IPS DF 6.9 (cell line): Measurements from ENCODE around the gene TNRC18.
"Not testable (repeated sequence)": the region's sequence is repeated elsewhere in the genome, so short reads cannot be mapped to it uniquely, and the experiment has no call there.

ENCODE experiments used
- DNase-seq: peaks from one replicate; pipeline ENCODE4 v3.0.0-alpha.2; 2013; ENCODE audit warnings: low read depth, low spot score
- H3K27ac ChIP-seq: one replicate; pipeline ENCODE4 v1.5.1; 2013; ENCODE audit warnings: low read length, control low read depth
- H3K27me3 ChIP-seq: 2 replicates; pipeline ENCODE4 v1.6.1; 2013; ENCODE audit warnings: mild to moderate bottlenecking, low read length; ENCODE audit not compliant: control insufficient read depth, insufficient read depth
- H3K36me3 ChIP-seq: 2 replicates; pipeline ENCODE4 v1.6.1; 2013; ENCODE audit warnings: low read length; ENCODE audit not compliant: control insufficient read depth, insufficient read depth
- H3K4me1 ChIP-seq: 2 replicates; pipeline ENCODE4 v1.6.1; 2013; ENCODE audit warnings: low read length; ENCODE audit not compliant: control insufficient read depth, insufficient read depth
- H3K4me3 ChIP-seq: 2 replicates; pipeline ENCODE4 v1.5.1; 2013; ENCODE audit warnings: mild to moderate bottlenecking, low read length
- H3K9me3 ChIP-seq: 2 replicates; pipeline ENCODE4 v1.6.1; 2013; ENCODE audit warnings: low read length, inconsistent platforms; ENCODE audit not compliant: control insufficient read depth, insufficient read depth
- WGBS: extraction: QIAGEN DNeasy Blood & Tissue Kit; methylation state at CpG from one replicate; pipeline ENCODE4 v1.1.7; 2013; ENCODE audit warnings: mixed read lengths, missing lambda C conversion rate; ENCODE audit not compliant: insufficient read length, insufficient coverage; 5-methylcytosine and 5-hydroxymethylcytosine counted together

TNRC18 gene

GRCh38 chr7:5360971-5361370 lies 62.7 kb downstream of the TNRC18 start:
- Histone ChIP-seq H3K27me3 (no peaks in the 10 kb centered on the region), H3K36me3 (no peaks in the 10 kb centered on the region)
- WGBS, result no CpG with 5 or more reads among the region's 29 CpGs

GRCh38 chr7:5360451-5360850 lies 63.2 kb downstream of the TNRC18 start:
- H3K27ac ChIP-seq, result no peak overlapping the region
- no peaks in the 10 kb centered on the region for H3K9me3 ChIP-seq
- no peaks in the 10 kb centered on the region for H3K36me3 ChIP-seq
- no peaks in the 10 kb centered on the region for H3K27me3 ChIP-seq
- no CpG with 5 or more reads among the region's 12 CpGs for WGBS
- no peaks in the 10 kb centered on the region for H3K4me1 ChIP-seq
- no peak overlapping the region for H3K4me3 ChIP-seq
- DNase-seq, result no peak

More at GRCh38 chr7:5360971-5361370, 62.7 kb downstream of the TNRC18 start:
- Histone ChIP-seq H3K4me3 (no peak overlapping the region), H3K4me1 (no peaks in the 10 kb centered on the region), H3K27ac (no peak overlapping the region), H3K9me3 (no peaks in the 10 kb centered on the region)
- no peak for DNase-seq

- no CpG with 5 or more reads among the region's 6 CpGs for WGBS
- not testable (repeated sequence) for H3K36me3 ChIP-seq
These were observed 63.6 kb downstream of the TNRC18 start for GRCh38 chr7:5360021-5360420.

GRCh38 chr7:5359344-5359743 lies 64.3 kb downstream of the TNRC18 start:
- no peak overlapping the region for H3K27ac ChIP-seq
- no CpG with 5 or more reads among the region's 9 CpGs for WGBS
- no peaks in the 10 kb centered on the region for H3K36me3 ChIP-seq
- no peak overlapping the region for H3K4me3 ChIP-seq
- no peaks in the 10 kb centered on the region for H3K4me1 ChIP-seq
- H3K27me3 ChIP-seq, result no peaks in the 10 kb centered on the region
- DNase-seq, result no peak
- no peaks in the 10 kb centered on the region for H3K9me3 ChIP-seq

More at GRCh38 chr7:5360021-5360420, 63.6 kb downstream of the TNRC18 start:
- H3K27me3 ChIP-seq, H3K4me3 ChIP-seq, H3K9me3 ChIP-seq, H3K4me1 ChIP-seq, DNase-seq, H3K27ac ChIP-seq: not testable (repeated sequence)

GRCh38 chr7:5357951-5358350 lies 65.7 kb downstream of the TNRC18 start:
- H3K27ac ChIP-seq, result no peak overlapping the region
- H3K4me3 ChIP-seq, result no peak overlapping the region
- peaks cover under 1% of the 10 kb centered on the region; the same call in 1 of the 2 replicates for H3K36me3 ChIP-seq
- DNase-seq, result no peak
- no peaks in the 10 kb centered on the region for H3K9me3 ChIP-seq
- H3K27me3 ChIP-seq, result peaks cover under 1% of the 10 kb centered on the region; the same call in 1 of the 2 replicates
- no CpG with 5 or more reads among the region's 10 CpGs for WGBS
- H3K4me1 ChIP-seq, result no peaks in the 10 kb centered on the region

- Histone ChIP-seq H3K27ac (no peak overlapping the region), H3K4me1 (no peaks in the 10 kb centered on the region), H3K27me3 (peaks cover 8% of the 10 kb centered on the region; the same call in 1 of the 2 replicates), H3K4me3 (no peak overlapping the region), H3K36me3 (peaks cover 2% of the 10 kb centered on the region; the same call in 1 of the 2 replicates), H3K9me3 (no peaks in the 10 kb centered on the region)
- no CpG with 5 or more reads among the region's 16 CpGs for WGBS
- DNase-seq, result no peak
These were observed 66.9 kb downstream of the TNRC18 start for GRCh38 chr7:5356751-5357119.

- WGBS, result no CpG with 5 or more reads among the region's 17 CpGs
- Histone ChIP-seq H3K27ac (no peak overlapping the region), H3K27me3 (peaks cover 18% of the 10 kb centered on the region), H3K9me3 (no peaks in the 10 kb centered on the region), H3K36me3 (peaks cover 2% of the 10 kb centered on the region; the same call in 1 of the 2 replicates), H3K4me3 (no peak overlapping the region), H3K4me1 (0 out of 2 replicates have a peak, but pooled peaks cover 4% of the 10 kb centered on the region)
- no peak for DNase-seq
These were observed 69.0 kb downstream of the TNRC18 start for GRCh38 chr7:5354460-5355232.

- Histone ChIP-seq H3K27me3 (peaks cover 21% of the 10 kb centered on the region), H3K4me1 (peaks cover 4% of the 10 kb centered on the region; the same call in 1 of the 2 replicates), H3K27ac (no peak overlapping the region), H3K4me3 (no peak overlapping the region), H3K9me3 (no peaks in the 10 kb centered on the region), H3K36me3 (peaks cover 2% of the 10 kb centered on the region; the same call in 1 of the 2 replicates)
- WGBS, result no CpG with 5 or more reads among the region's 19 CpGs
- no peak for DNase-seq
These were observed 71.1 kb downstream of the TNRC18 start for GRCh38 chr7:5352440-5353010.

DNA sequence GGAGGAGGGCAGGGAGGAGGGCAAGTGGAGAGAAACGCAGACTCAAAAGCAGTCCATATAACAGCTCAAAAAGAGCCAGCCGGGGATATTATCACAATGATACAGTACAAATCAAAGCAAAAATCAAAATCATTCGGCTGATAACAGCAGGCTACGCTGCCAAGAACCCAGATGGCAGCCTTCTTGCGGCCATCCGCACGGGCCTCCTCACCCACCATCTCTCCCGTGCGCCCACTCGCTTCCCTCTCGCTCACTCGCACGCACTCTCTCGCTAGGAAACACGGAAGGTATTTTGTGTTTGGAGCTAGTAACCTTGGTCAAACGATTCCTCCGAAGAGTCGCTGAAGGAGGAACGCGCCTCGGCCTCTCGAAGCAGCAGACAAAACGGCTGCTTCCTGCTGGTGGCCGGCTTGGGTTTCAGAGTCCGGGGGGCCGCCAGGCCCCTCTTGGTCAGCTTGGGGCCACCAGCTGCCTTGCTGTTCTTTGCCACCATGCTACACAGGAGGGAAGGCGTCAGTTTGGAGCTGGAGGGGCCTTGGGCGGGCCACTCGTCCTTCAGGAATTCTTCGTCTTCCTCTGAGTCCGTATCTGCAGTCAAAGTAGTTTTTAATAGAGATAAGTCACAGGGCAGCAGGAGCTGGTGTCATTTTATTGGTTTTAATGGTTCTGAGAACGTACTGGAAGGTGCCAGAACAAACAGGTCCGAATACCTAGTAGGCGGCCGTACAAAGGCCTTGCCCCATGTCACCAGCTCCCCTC lies 71.9 kb downstream of the TNRC18 start:
- Histone ChIP-seq H3K27ac (no peak overlapping the region), H3K36me3 (peaks cover 2% of the 10 kb centered on the region; the same call in 1 of the 2 replicates), H3K4me3 (no peak overlapping the region), H3K4me1 (peaks cover 4% of the 10 kb centered on the region; the same call in 1 of the 2 replicates), H3K9me3 (no peaks in the 10 kb centered on the region), H3K27me3 (peaks cover 21% of the 10 kb centered on the region)
- no CpG with 5 or more reads among the region's 35 CpGs for WGBS
- DNase-seq, result no peak
